DMS53 treated with DMSO at 0.1 percent for 48 hours (cell line): ENCODE measurements around the gene SPPL3.
"Not testable (repeated sequence)": the region's sequence is repeated elsewhere in the genome, so short reads cannot be mapped to it uniquely, and the experiment has no call there.

Source experiments
- DNase-seq: peaks from one replicate; lab custom pipeline; 2025; ENCODE audit not compliant: unreplicated experiment; lab: John Stamatoyannopoulos, UW

The SPPL3 gene

DNA sequence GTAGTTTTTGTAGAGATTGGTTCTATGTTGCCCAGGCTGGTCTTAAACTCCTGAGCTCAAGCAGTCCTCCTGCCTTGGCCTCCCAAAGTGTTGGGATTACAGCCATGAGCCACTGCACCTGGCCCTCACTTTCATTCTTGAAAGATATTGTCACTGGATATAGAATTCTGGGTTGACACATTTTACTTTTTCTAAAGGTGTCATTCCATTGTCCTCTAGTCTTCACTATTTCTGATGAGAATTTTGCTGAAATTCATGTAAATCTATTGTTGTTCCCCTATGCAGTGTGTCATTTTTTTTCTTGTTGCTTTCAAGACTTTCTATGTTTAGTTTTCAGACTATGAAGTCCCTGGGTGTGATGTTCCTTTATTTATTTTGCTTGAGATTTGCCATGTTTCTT lies 149.4 kb downstream of the SPPL3 start:
- DNase-seq = no peak

DNA sequence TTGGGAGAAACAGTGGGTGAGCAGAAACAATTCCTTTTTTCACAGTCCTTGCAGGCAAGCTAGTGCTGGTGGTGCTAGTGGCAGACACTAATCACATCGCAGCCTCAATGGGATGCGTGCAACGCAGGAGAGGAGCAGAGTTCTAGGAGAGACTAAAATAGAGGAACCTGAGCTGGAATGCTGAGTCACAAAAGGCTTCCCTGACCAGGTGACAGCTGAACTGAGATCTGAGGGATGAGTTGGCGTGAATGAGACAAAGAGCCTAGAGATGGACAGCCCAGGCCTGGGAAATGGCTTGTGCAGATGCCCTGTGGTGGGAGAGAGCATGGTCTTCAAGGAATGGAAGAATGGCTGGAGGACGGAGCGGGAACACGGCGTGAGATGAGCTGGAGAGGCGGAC lies 152.8 kb downstream of the SPPL3 start:
- no peak for DNase-seq

DNA sequence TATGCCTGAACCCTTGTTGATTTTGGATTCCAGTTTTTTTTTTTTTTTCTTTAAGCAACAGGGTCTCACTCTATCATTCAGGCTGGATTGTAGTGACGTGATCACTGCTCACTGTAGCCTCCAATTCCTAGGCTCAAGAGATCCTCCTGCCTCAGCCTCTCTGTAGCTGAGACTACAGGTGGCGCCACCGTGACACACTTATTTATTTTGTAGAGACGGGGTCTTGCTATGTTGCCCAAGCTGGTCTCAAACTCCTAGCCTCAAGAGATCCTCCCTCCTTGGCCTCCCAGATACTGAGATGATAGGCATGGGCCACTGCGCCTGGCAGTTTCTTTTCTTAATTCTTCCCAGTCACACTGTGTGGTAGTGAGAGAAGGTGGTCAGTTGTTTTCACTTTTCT lies 153.4 kb downstream of the SPPL3 start:
- DNase-seq = no peak

DNA sequence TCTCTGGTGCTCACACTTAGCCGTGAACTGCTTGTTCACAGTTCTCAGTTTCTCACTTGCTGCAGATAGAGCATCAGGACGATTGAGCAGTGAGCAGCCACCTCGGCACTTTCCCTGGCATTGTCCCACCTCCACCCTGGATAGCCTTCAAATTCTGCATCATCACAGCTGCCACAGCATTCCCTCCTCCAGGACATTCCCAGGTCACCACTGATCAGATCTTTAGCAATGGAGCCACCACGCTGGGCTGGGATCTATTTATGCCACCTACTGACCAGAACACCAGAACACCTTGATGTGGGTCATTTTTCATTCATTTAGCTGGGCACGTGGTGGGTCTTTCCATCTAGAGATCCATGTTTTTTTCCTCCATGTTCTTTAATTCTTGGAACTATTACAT lies 154.9 kb downstream of the SPPL3 start:
- no peak for DNase-seq

DNA sequence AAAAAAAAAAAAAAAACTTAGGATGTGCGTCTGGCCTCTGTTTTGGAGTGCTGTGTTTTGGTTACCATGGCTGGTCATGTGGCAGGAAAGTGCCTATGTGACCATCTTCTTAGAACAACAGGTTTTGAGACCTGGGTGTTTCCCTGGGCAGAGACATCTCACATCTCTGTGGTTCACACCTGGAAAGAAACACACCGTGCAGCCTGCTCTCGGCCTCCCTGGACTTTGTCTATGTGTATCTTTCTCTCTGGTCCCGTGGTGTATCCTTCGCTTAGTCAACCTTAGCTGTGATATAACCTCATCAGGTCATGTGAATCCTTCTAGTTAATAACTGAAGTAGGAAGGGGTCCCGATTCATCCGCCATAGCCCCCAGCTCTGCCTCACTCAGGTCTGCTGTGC lies 155.9 kb downstream of the SPPL3 start:
- no peak for DNase-seq

DNA sequence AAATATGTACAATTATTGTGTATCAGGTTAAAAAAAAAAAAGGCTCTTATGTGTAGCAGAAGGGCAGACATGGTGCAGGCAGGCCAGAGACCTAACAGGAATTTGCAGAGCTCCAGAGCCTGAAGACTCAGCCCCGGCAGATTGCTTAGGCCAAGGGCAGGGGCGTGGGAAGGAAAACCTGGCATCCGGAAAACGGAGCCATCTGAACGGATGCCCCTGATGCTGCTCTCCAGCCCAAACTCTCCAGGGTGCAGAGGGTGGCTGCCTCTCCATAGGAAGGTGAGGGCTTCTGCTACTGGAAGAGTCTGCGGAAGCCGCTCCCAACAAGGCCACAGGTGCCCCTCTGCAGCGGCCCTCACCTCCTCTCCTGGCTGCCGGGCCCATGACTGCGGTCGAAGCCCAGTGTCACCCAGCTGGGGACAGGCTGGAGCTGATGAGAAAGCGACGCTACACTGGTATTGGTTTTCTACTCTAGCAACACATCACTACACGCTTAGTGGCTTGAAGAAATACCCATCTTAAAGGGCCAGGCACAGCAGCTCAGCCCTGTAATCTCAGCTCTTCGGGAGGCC lies 159.2 kb downstream of the SPPL3 start:
- no peak for DNase-seq

DNA sequence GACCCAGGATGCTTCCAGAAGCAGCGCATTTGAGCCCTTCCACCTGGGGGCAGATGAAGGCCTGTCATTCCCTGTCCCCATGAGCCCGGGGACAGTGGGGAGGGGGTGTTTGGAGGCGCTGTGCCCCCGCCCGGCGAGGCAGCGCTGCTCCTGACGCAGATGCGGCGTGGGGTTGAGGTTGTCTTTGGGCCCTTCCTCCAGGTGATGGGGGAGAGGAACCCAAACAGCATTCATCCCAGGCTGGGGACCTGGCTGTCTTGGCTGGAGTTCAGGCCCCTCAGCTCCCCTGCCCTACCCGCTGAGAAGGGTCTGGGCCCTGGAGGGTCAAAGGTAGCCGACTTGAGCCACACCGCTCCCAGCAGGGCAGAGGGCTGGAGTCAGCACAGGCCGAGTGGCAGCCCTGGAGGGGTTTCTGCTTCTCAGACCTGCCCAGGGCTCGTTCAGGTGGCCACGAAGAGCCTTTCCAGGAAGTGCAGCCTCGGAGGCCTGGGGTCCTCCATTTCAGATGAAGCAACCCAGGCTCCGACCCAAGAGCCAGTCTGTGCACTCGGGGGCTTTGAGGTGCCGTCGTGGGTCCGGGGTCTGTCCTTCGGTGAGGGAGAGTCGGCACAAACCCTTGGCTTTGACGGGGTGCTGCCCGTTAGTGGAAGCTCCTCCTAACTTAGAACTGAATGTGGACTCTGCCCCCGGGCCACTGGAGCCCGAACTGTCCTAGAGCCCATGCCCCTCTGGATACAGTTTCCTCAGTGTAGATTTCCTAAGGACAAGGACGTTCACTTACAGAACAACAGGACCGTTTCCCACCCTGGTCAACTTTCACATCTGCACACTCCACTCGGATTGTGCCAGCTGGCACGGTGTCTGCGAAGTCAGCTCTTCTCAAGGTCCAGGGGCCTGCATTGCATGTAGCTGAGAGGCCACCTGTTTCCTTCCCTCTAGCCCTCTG lies 162.4 kb downstream of the SPPL3 start:
- DNase-seq = no peak

DNA sequence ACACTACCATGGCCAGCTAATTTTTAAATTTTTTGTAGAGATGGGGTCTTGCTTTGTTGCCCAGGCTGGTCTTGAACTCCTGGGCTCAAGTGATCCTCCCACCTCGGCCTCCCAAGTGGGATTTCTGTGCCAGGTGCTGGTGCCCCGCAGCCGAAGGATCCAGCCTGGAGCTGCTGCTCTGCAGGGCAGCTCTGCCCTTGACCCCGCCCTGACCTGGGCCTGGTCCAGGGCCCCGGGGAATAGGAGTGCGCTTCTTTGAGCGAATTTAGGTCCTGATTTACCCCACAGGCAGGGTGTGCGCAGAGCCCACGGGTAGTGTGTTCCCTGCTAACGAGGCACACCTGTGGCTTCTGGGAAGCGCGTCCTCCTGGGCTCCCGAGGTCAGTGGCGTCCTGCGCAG lies 163.3 kb downstream of the SPPL3 start:
- DNase-seq = no peak

DNA sequence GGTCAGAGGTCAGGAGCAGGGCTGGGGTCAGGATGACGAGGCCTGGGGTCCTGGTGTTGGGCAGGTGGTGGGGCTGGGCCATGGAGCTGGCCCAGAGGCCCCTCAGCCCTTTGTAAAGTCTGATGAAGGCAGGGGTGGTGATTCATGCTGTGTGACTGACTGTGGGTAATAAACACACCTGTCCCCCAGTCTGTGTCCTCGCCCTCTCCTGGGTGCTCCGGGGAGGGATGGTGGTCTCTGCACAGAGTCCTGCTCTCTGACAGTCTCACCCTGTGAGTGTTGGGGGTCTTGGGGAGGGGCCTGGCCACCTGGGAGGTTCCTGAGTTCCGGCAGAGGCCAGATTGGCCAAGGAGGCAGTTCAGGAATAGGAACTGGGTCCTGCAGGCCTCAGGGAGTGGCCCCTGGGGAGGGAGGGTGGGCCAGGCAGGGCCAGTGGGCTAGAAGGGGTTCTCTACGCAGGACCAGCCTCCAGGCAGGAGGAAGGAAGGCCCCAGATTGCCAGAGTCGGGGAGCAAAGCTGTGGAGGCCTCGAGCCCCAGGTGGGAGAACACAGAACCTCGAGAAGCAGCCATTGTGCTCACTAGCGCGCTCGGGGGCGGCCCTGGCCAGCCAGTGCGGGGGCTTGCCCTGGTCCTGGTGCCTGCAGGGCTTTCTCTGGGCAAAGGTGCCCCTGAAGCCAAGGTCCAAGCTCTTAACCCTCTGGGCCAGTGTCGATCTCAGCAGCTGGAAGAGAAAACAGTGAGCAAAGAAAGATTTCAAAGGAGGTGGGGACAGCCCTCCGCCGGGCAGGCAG lies 164.1 kb downstream of the SPPL3 start:
- DNase-seq = no peak

DNA sequence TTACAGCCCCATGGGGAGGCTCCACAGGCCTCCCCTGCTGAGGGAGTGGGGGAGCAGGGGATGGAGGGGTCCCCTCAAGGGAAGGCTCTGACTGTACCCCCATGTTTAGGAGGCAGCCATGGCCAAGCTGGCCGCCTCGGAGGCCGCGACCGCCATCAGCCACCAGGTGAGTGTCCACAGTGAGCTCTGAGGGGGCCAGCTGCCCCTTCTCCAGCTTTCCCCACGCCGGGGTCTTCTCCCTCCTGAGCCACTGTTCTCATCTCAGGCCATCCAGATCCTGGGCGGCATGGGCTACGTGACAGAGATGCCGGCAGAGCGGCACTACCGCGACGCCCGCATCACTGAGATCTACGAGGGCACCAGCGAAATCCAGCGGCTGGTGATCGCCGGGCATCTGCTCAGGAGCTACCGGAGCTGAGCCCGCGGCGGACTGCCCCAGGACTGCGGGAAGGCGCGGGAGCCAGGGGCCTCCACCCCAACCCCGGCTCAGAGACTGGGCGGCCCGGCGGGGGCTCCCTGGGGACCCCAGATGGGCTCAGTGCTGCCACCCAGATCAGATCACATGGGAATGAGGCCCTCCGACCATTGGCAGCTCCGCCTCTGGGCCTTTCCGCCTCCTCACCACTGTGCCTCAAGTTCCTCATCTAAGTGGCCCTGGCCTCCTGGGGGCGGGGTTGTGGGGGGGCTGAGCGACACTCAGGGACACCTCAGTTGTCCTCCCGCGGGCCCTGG lies 165.0 kb downstream of the SPPL3 start:
- no peak for DNase-seq

DNA sequence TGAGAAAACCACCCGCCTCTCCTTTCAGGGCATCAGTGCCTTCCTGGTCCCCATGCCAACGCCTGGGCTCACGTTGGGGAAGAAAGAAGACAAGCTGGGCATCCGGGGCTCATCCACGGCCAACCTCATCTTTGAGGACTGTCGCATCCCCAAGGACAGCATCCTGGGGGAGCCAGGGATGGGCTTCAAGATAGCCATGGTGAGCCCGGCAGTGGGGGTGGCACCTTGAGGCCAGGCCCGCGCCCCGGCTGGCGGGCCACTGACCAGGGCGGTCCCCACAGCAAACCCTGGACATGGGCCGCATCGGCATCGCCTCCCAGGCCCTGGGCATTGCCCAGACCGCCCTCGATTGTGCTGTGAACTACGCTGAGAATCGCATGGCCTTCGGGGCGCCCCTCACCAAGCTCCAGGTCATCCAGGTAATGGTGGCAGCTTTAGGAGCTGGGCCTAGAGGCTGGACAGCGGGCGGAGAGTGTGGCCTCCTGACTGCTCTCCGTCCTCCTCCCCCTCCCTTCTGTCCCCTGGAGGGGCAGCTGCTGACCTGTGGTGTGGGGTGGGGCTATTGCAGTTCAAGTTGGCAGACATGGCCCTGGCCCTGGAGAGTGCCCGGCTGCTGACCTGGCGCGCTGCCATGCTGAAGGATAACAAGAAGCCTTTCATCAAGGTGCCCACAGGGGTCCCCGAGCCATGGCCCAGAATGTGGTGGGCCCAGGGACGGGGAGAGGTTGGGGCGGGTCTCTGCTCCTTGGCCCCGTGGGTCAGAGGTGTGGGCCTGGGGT lies 165.7 kb downstream of the SPPL3 start:
- DNase-seq = no peak

DNA sequence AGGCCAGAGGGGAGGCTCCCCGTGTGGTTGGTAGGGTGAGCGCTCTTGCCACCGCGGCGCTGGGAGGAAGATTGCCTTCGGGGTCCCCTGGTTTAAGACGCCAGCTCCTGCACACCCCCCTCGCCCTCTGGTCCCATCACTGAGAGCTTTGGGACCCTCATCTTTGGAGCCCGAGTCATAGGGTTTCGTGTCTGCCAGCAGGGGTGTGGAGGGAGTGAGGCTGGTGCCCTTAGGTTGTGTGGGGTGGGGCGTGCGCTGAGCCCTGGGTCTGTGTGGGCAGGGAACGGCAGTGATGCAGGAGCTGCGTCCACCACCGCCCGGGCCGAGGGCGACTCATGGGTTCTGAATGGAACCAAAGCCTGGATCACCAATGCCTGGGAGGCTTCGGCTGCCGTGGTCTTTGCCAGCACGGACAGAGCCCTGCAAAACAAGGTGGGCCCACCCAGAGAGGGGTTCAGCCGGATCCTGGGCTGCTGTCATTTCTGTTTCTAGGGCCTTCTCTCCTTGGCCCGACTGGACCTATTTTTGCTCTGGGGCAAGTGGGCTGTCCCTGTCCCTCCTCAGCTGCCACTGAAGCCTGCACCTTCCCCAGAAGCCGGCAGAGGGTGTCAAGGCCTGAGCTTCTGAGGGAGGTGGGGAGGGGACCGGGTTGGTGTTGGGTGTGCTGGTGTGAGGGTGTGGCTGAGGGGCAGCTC lies 166.5 kb downstream of the SPPL3 start:
- no peak for DNase-seq

DNA sequence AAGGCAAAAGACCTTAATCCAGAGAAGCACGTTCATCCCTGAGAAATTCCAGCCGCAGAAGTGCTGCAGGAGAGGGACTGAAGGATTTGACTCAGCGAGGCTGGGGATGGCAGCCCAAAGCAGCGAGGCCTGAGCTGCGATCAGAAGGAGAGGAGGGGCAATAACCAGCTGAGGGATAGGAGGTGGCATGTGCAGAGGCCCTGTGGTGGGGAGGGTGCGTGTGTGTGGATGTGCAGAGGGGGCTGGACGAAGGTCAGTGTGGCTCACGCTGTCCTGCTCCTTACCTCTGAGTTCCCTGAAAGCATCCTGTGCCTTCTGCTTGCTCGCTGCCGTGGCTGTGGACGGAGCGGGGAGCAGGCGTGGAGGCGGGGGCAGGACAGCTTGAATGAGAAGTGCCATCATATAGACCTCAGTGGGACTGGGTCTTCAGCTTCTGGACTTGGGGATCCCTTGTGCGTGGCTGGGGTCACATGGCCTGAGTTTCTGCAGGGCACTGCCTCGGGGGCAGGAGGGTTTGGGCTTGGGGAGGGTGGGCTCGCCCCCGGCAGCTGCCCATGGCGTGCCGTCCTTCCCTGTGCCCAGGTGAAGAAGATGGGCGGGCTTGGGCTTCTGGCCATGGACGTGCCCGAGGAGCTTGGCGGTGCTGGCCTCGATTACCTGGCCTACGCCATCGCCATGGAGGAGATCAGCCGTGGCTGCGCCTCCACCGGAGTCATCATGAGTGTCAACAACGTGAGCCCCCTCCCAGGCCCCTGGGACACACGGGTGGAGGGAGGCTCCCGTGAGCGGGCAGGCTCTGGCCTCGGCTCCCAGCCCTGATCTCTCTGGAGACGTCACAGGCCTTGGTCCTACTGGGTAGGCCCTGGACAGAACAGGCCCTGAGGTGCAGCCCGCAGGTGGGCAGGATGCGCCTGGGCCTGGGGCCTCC lies 167.5 kb downstream of the SPPL3 start:
- no peak for DNase-seq

DNA sequence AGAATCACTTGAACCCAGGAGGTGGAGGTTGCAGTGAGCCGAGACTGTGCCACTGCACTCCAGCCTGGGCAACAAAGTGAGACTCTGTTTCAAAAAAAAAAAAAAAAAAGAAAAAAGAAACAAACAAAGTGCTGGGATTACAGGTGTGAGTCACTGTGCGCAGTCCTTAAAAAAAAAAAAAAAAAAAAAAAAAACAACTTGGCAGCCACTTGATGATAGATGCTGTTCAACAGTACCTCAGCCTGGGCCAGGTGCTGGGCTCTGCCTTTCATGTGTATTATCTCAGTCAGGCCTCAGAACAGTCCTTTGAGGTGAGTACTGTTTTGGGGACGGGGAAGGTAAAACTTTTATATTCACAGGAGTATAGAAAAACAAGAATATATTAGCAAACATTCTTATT lies 169.0 kb downstream of the SPPL3 start:
- peak; percentile 67 for DNase-seq

DNA sequence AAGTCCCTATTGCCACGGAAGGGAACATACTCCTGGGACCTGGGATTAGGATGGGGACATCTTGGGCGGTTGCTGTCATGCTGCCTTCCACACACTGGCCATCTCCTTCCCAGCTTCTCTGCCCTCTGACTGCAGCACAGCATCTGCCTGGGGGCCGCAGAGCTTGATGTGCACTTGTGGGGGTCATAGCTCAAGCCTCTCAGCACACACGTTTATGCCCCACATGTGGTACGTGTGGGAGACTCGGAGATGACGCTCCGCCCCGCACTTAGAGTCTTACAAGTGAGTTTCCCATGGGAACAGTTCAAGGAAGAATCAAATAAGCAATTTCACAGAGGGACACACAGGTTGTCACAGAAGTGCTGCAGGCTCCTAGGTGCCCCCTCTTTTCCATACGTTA lies 169.9 kb downstream of the SPPL3 start:
- DNase-seq = no peak

DNA sequence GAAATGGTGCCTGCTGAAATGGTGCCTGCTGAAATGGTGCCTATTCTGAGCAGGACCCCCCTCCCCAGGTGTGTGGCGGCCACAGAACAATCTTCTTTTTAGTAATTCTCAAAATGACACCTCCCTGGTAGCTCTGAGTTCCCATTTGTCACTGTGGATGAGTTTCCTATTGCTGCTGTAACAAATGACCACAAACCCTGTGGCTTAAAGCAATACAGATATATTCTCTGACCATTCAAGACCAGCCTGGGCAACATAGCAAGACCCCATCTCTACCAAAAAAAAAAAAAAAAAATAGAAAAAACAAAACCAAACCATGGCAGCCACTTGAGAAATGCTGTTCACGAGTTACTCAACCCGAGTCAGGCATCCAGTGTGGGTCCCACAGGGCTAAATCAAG lies 170.6 kb downstream of the SPPL3 start:
- no peak for DNase-seq

DNA sequence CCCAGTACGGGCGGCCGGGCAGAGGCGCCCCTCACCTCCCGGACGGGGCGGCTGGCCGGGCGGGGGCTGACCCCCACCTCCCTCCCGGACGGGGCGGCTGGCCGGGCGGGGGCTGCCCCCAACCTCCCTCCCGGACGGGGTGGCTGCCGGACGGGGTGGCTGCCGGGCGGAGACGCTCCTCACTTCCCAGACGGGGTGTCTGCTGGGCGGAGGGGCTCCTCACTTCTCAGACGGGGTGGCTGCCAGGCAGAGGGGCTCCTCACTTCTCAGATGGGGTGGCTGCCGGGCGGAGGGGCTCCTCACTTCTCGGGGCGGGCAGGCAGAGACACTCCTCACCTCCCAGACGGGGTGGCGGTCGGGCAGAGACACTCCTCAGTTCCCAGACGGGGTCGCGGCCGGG lies 172.0 kb downstream of the SPPL3 start:
- DNase-seq = not testable (repeated sequence)

DNA sequence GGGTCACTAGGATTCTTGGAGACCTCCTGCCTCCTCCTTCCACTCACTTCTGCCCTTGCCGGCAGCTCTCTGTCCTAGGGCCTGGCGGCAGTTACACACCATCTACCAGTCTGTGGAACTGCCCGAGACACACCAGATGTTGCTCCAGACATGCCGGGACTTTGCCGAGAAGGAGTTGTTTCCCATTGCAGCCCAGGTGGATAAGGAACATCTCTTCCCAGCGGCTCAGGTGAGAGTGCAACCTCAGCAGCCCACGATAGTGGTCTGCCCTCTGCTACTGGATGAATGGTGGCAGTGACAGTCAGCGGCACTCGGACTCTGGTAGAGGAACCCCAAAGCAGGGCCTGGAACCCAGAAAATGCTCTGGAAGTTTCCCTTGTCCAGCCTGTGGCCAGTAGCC lies 177.2 kb downstream of the SPPL3 start:
- no peak for DNase-seq

DNA sequence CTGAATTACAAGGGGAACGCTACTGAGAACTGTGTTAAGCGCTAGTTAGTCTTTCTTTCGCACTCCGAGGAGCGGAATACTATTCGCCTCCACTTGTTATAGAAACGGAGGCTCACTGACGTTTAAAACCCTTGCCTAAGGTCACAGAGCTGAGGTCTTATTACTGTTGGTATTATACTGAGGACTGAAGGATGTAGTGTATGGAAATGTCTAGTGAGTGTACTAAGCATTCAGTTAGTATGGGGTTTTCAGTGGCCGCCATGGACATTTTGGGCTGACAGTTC lies 177.7 kb downstream of the SPPL3 start:
- no peak for DNase-seq
